DMS79 treated with DMSO at 0.1 percent for 48 hours (cell line): ENCODE data around the gene MCM3AP.
A peak's percentile ranks its signal among the peaks of the same experiment; 100 is the strongest.

Source experiments
- DNase-seq: peaks from one replicate; lab custom pipeline; 2025; lab: John Stamatoyannopoulos, UW

MCM3AP gene

DNA sequence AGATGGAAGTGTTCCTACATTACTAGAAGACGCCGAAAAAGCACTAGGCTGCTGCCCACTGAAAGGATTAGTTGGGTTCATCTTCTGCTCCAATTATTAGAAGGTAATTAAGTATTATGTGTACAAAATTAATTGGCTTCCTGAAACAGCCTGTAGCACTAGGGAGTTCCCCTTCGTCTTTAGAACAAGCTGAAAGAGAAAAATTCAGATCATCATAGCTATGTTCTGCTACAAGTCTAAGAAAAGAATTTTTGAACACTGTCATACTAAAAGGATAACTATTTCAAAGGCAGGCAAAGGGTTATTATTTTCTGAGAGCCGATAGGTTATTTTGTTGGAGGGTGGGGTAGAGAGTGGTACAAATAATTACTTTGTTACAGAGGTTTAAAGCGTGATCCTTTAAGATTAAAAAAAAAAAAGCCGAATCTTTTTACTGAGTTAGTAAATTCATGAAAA, at the start of gene MCM3AP:
Gene MCM3AP, minus strand, starts transcription at position 406 of the 456 bp plus-strand sequence. Its CDS starts 325 bp downstream, at position 81.
- no peak for DNase-seq

DNA sequence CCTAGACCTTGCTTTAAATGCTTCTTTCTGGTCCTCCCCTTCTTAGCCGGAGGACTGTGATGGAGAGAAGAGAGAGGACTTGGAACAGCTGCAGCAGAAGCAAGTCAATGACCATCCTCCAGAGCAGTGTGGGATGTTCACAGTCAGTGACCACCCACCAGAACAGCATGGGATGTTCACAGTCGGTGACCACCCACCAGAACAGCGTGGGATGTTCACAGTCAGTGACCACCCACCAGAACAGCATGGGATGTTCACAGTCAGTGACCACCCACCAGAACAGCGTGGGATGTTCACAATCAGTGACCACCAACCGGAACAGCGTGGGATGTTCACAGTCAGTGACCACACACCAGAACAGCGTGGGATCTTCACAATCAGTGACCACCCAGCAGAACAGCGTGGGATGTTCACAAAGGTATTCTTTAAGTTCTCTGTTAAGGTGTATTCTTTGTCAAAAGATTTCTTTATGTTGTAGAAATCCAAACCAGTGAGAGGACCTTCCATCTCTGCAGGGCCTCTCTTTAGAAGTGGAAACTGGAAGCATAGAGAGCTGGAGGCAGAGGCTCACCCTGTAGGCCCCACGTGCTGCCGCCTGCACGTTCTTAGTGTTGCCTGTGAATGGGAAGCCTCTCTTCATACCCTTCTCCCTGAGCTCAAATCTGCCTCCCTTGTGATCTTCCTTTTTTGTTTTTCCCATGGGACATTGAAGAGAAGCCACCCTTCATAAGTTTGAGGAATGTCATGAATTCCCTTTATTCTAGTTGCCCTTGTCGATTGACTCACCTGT, 49.1 kb upstream of the MCM3AP start:
- no peak for DNase-seq

DNA sequence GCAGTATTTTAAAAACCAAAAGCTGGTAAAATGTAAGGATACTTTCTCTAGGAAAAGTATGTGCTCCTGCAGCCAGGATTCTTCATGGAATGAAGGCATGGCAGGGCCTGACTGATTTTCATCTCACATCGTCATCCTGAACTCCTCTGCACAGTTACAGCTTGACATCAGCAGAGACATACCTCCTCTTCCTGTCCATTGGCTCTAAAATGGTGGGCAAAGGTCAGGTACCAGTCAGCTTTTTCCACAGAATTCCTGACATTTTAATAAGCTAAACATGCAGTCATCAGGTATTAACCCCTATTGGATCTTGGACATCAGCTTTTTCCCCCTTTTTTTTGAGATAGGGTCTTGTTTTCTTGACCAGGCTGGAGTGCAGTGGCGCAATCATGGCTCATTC, 44.4 kb upstream of the MCM3AP start:
- DNase-seq: no peak

DNA sequence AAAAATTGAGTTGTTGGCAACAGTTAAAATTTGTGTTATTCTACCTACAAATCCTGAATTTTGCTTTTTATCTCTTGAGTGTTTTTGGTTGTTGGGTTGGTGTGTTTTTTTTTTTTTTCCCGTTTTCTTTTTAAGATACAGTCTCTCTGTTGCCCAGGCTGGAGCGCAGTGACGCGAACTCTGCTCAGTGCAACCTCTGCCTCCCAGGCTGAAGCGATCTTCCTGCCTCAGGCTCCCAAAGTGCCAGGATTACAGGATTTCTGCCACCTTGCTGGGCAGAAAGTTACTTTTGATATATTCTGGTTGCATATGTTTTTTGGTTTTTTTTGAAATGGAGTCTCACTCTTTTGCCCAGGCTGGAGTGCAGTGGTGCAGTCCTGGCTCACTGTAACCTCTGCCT, 42.7 kb upstream of the MCM3AP start:
- DNase-seq: no peak

DNA sequence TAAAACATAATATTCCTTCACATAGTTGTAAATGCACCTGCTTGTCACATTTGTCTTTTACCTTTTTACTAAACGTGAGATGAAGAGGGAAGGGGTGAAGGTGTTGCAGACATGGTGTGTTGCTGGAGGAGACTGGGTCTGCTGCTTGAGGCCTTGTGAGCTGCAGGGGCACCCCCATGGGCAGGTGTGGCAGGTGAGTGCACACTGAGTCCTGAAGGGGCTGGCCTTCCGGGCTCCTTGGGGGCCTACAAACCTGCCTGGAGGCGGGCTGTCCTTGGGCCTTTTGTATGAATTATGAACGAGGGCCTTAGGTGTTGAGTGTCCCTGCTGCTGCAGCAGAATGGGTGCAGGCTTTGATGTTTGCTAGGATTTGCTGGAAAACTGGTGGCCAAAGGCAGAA, 42.3 kb upstream of the MCM3AP start:
- DNase-seq: no peak

DNA sequence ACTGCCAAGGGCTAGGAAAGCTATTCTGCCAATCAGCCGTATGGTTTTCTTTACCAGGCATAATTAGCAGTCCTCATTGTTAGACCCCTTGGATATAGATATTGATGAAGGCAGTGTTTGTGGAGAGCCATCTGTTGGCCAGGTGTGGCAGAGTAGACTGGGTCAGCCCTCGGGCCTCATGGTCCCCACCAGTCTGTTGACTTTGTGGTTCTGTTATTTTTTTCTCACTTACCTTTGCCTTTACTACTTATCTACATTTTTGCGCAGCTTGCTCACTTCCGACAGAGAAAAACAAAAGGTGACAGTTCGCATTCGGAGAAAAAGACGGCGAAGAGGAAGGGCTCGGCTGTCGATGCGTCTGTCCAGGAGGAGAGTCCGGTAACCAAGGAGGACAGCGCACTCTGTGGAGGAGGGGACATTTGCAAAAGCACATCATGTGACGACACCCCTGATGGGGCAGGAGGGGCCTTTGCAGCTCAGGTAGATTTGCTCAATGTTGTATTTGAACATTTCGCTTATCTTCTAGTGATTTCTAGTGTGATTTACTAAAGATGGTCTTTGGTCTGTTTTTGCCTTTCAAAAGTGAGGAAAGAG, 40.8 kb upstream of the MCM3AP start:
- no peak for DNase-seq

DNA sequence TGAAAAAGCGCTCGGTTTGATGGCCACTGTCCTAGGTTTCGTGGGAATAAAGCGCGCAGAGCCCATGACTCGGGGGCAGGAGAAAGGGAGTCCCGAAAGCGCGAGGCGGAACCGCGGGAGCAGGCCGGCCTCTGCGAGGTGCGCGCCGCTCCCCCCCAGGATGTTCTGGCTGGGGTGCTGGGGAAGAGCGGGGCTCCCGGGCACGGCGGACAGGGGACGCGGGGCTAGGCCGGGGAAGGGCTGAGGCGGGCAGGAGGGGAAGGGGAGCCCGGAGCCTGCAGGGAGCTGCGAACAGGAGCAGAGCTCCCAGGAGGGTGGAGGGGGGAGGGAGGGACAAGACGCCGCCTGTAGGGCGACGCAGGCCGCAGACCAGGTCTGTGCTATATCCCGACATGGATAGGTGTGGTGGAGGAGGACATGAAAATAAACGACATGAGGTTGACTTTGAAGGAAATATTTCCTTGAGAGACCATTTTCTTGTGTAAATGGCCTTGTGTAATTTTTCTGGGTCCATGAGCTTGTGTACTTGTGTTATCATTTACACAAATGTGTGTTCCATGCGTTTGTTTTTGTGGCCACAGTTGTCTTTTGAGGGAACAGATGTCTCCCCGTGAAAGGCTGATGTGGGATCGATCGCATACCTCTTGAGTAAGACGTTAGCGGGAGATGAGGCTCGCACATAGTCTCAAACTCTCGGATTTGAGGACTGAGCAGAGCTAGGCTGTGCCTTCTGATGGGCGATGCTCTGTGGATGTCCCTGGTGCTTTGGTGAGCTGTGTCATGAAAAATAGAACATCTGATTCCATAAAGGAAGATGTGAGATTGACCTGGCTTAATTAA, 39.9 kb upstream of the MCM3AP start:
- DNase-seq: peak; percentile 27

DNA sequence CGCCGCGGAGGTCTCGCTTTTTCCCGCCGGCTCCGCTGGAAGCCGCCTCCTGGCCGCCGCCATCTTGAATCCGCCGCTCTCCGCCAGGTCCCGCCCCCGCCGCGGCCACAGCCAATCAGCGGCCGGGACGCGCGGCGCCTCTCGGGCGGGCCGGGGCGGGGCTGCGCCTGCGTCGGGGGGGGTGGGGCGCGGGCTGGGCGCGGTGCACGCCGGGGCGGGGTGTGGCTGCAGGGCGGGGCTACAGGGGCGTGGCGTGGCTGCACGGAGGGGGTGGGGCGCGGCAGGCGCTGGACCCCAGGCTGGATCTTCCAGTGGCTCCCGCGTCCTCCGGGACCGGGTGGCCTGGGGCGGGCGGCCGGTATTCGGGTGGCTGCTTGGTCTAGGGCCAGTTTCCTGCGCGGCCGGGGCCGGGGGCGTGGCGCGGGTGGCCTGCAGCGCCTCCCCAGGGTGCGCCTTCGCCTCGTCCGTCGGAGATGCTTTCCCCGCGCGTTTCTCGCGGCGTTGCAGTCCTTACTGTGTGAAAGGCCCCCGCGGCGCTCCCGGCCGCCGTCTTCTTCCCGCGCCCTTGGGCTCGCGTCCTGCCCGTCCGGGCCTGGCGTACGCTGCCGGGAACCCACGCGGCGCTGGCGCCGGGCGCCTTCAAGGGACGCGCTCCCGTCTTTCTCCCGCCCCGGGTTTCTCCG, 39.1 kb upstream of the MCM3AP start:
- peak; percentile 59 for DNase-seq

DNA sequence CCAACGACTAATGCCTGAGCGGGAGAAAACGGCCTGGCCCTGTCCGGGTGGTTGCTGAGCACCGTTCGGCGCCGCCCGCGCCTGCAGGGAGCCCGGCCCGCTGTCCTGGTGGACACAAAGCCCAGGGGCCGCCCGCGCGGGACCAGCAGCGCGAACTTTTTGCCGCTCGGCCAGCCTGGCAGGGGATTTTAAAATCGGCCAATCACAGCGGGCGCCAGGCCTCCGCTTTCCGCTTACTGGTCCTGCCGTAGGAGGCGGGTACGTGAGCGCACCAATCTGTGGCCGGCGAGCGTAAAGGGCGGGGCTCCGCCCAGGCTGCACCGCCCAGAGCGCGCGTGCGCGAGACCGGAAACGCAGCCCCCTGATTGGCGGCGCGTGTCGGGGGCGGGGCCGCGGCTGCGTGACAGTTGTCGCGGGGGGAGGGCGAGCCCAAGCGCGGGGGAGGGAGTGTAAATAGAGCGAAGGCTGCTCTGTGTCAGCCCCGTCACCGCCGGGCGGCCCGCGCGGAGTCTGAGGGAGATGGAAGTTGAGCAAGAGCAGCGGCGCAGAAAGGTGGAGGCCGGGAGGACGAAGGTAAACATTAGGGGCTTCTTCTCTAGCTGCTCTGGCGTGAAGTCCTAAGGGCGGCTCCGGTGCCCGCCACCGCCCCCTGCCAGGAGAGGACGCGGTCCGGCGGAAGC, 38.4 kb upstream of the MCM3AP start, which contains the start of the genes C21orf58 and PCNT:
Gene C21orf58, minus strand, starts transcription at position 161 of the 680 bp plus-strand sequence. CDS start 1,132 bp downstream, outside the sequence.
Gene PCNT, plus strand, starts transcription at position 447 of the 680 bp plus-strand sequence. Its CDS starts 73 bp downstream, at position 520.
- DNase-seq: peak; percentile 88

DNA sequence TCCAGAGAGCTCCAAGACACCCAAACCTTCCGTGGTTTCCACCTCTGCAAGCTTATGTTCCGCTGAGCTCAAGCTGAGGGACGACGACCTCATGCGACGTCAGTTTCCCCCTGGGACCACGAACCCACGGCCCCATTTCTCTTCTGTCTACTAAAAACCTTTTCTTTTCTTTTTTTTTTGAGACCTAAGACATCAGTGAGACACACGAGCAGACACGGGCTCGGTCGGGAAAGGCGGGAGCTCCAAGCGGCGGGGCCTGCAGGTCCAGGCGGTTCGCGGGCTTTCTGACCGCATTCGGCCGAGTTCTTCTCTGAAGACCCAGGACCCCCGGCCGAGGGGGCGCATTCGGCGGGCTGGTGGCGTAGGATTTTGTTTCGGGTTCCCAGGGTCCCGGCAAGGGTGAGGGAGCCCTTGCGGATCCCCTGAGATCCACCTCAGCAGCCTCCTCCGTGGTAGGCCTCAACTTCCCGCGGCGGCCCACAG, 37.9 kb upstream of the MCM3AP start:
- DNase-seq: no peak

DNA sequence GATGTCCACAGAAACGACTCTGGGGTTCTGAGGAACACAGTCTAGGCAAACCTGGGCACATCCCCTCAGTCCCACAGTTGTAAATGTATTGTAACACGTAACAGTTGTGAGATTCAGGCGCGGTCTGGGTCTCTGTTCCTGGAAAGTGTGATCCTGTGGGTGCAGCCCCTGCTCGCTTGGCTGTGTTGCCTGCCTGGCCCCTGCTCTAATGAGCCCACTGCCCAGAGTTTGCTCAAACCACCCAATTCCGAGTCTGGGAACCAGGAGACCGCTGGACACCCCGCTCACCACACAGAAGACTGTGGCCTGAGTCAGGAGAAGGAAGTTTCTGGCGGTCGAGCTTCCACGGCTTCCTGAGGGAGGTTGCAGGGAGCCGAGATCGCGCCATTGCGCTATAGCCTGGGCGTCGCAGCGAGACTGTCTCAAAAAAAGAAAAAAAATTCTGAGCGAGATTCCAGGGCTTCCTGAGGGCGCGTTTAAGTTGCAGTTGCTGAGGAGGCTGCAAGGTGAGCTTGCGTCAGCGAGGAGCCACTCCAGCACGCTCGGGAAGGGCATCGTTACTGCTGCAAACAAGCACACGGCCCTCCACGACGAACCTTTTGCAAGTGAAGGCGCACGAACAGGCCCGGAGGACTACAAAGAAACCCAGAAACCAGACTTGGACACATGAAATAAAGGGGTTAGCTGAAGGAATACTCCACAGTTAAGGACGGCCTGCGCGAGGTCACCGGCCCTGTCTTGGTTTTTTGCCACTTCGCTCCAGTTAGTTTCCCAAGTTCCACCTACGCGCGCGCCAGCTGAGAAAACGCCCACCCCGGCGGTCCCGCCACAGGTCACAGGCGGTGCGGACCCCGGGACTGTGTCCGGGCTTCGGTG, 37.2 kb upstream of the MCM3AP start:
- DNase-seq: peak; percentile 10

DNA sequence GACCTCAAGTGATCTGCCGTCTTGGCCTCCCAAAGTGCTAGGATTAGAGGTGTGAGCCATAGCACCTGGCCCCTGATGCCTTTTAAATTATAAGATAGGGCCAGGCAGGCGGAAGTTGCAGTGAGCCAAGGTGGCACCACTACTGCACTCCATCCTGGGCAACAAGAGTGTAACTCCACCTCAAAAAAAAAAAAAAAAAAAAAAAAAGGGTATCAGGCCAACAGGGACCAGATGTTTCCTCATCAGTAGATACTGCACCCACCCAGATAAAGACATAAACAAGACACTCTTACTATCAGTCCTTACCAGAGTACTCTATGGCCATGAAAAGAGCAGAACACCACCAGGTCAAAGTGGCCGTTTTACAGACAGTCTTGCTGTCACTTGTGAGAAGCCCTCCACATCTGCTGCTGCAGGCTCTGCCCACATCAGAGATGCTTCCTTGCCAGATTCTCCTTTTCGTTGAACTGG, 35.0 kb upstream of the MCM3AP start:
- DNase-seq: no peak

DNA sequence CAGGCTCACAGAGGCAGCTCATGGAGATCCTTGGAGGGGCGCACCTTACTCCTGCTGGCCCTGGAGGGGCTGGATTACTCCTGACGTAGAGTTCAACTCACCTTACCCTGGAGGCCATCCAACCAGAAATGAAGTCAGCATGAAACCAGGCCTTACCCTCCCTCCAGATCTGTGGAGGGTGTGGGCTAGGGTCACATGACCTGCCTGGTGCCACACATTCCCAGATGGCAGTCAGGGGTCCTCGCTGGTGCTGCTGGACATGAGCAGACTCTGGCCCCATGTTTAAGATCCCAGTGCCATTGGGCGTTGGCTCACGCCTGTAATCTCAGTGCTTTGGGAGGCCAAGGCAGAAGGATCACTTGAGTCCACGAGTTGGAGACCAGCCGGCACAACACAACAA, 33.8 kb upstream of the MCM3AP start:
- DNase-seq: no peak

DNA sequence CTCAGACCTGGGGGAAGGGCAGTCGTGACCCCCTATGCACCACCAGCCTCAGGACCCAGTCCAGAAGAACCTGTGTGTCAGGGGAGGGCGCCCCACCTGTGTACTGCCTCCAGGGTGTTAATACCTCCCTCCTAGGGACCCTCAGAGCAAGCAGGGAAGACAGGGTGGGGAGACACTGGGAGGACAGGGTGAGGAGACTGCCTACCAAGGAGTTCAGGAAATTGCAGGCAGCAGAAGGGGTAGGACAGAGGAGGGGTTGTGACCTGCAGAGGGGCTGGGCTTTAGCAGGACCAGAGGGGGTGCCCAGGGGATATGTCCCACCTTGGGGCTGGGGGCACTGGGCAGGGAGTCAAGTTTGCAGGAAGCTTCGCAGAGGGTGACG, 33.0 kb upstream of the MCM3AP start:
- DNase-seq: no peak

DNA sequence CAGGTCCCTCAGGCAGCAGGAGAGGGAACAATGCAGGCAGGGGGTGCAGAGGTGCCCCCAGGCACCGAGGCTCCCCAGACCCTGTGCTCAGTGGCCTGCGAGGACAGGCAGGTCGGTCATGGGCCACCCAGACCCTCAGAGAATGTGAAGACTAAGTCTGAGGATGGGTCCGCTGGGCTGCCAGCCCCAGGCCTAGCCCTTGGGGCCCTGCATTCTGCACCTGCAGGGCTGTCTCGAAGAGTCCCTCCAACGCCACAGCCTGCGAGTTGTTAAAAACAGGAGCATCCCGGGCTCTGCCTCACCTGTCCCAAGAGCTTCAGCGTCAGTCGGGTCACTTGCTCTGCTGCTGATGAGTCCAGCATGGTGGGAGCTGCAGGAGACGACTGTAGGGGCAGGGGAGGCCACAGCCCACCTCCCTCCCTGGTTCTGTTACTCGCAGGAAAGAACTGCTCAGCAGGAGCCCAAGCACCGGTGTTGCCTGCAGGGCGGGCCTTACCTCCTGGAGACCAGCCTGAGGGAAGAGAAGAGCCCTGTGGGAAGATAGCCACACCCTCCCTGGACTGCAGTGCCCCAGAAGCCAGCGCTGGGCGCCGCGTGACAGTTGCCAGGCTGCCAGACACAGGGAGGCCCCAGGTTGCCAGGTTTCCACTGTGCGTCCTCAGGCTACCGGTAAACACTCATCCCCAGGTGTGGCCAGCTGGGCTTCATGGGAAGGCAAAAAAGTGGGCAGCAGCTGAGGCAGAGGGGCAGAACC, 32.5 kb upstream of the MCM3AP start:
- peak; percentile 41 for DNase-seq

DNA sequence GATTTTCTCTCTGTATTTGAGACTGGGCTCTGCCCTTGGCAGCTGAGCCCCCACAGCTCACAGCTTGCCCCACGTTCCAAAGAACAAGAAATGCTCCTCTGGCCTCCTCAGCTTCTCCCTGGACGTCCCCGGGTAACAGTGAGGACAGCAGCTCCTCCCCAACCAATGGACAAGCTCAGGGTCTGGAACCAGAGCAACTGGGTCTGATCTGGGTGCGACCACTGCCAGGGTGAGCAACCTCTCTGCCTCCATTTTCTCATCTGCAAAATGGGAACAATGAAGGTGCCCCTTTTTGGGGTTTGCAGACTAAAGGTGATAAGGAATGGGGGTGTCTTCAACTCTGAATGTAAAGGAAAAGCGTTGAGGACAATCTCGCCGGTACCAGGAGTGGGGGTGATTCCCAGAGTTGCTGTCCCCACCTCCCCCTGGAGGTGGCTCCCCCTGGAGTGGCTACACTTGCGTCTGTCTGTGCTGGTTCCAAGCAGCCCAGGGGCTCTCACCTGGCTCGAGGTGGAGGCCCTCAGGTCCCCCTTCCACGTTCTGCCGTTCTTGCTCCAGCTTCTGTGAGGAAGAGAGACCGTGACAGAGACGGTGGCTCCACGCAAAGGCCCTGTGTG, 31.4 kb upstream of the MCM3AP start:
- DNase-seq: no peak

DNA sequence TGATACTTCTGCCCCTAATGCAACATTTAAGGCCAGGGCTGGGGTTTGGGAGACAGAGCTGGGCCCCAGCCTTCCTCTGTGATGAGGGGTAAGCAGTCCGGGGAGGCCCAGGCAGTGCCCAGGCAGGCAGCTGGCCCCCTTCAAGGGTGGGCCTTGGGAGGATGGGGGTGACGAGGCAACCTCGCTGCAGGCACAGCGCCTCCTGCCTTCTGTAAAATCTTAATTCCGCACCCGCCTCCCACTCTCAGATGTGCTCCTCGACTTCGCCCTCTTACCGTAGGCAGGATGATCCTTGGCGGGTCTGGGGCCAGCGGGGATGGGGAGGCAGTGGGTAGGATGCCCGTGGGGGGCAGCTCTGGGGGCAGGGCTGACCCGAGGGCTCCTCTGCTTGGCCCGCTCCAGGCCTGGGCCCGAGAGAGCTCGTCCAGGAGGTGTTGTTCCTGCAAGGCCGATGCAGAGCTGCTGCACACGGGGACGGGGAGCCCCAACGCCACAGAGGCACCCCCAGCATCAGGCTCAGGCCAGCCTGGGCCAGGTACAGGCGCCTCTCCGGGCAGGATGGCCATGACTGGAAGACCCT, 29.1 kb upstream of the MCM3AP start:
- DNase-seq: no peak

DNA sequence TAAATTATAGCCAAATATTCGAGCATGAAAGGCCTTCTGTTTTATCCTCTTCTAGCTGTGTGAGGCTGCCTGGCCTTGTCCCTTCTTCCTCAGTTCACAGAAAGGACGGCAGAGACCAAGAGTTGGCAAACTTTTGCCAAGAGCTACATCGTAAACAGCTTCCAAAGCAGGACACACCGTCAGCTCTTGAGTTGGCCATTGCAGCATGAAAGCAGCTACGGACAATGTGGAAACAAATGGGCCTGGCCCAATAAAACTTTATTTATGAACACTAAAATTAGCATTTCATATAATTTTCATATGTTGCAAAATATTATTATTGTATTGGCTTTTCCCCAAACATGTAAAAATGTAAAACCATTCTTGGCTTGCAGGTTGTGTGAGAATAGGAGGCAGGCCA, 27.5 kb upstream of the MCM3AP start:
- DNase-seq: no peak
